Gastrocnemius medialis (tissue), 4 donors: ENCODE results near the gene RFC3. TPM values are rescaled to one million over a fixed set of nuclear protein-coding genes. Genes with fewer than 3 reads are reported as not detected.
"Not testable (repeated sequence)": the region's sequence is repeated elsewhere in the genome, so short reads cannot be mapped to it uniquely, and the experiment has no call there.

ENCODE experiments used
- ATAC-seq, 2 donors: fragments of 150-250 bp; one replicate each; pipeline ENCODE4 v1.9.1; 2016
- DNase-seq, 2 donors: peaks; one replicate each; pipeline ENCODE4 v3.0.0-alpha.2; 2019
- H3K27ac ChIP-seq, 4 donors: fragments of 200-600 bp; sonication (generic); 1 replicate in 1 of 4; 2 replicates in 3 of 4; pipeline ENCODE4 v1.5.1; 2016 to 2018; ENCODE audit warnings: mild to moderate bottlenecking in 2 of 4, moderate library complexity in 1 of 4
- H3K27me3 ChIP-seq, 3 donors: fragments of 200-600 bp; sonication (generic) in 2 of 3; 1 replicate in 1 of 3; 2 replicates in 2 of 3; pipeline versions ENCODE4 v1.5.1 to v1.6.0; 2016 to 2019; ENCODE audit warnings: mild to moderate bottlenecking in 1 of 3, moderate library complexity in 1 of 3
- H3K36me3 ChIP-seq, 2 donors: fragments of 200-600 bp; sonication (generic) in 1 of 2; one replicate each; pipeline ENCODE4 v1.5.1; 2017 to 2018
- H3K4me1 ChIP-seq, 2 donors: fragments of 200-600 bp; sonication (generic) in 1 of 2; one replicate each; pipeline ENCODE4 v1.5.1; 2016 to 2017; ENCODE audit warnings: mild to moderate bottlenecking in 2 of 2
- H3K4me3 ChIP-seq, 4 donors: fragments of 200-600 bp; sonication (generic) in 3 of 4; 1 replicate in 1 of 4; 2 replicates in 3 of 4; pipeline ENCODE4 v1.5.1; 2016 to 2019; ENCODE audit warnings: mild to moderate bottlenecking in 2 of 4
- H3K9me3 ChIP-seq, 3 donors: fragments of 200-600 bp; sonication (generic) in 2 of 3; 1 replicate in 1 of 3; 2 replicates in 2 of 3; pipeline ENCODE4 v1.5.1; 2016 to 2019
- POLR2A ChIP-seq, 2 donors: fragments of 450-650 bp; IDR thresholded peaks; one replicate each; pipeline ENCODE4 v1.6.1; 2017; ENCODE audit warnings: antibody characterized with exemption in 2 of 2, mild to moderate bottlenecking in 2 of 2, moderate library complexity in 2 of 2
- in situ Hi-C, 4 donors: fragments of 200-750 bp; cut with MboI; loops; one replicate each; pipeline versions ENCODE4 v1.15.0 to v1.8.0; 2017; ENCODE audit warnings: low sequenced_read_pairs in 4 of 4
- intact Hi-C: fragments of 100-400 bp; cut with DNase I; formaldehyde crosslinking; loops from one replicate; pipeline ENCODE4 v1.15.1; 2023; ENCODE audit warnings: low total_unique reads
- total RNA-seq, 4 donors: library from RNA; depleted of rRNA; stranded (reverse); fragments of >200 nt; gene quantifications; one replicate each; pipeline versions ENCODE4 v1.1.0 to v1.2.3, GENCODE V29; 2016
- TF ChIP-seq, protein P1 (sequence below), 5 experiments: fragments of 450-650 bp in 3 of 5; fragments of 200-600 bp in 2 of 5; sonication (generic) in 2 of 5; IDR thresholded peaks in 4 of 5; conservative IDR thresholded peaks in 1 of 5; 1 replicate in 4 of 5; 2 replicates in 1 of 5; pipeline ENCODE4 v1.5.1; 2016 to 2019; ENCODE audit warnings: antibody characterized with exemption in 5 of 5, mild to moderate bottlenecking in 3 of 5, moderate library complexity in 3 of 5

The RFC3 gene
- total RNA-seq, 4 donors from 2014 or later = 2.2 to 5.6 (median 3.7) TPM

DNA sequence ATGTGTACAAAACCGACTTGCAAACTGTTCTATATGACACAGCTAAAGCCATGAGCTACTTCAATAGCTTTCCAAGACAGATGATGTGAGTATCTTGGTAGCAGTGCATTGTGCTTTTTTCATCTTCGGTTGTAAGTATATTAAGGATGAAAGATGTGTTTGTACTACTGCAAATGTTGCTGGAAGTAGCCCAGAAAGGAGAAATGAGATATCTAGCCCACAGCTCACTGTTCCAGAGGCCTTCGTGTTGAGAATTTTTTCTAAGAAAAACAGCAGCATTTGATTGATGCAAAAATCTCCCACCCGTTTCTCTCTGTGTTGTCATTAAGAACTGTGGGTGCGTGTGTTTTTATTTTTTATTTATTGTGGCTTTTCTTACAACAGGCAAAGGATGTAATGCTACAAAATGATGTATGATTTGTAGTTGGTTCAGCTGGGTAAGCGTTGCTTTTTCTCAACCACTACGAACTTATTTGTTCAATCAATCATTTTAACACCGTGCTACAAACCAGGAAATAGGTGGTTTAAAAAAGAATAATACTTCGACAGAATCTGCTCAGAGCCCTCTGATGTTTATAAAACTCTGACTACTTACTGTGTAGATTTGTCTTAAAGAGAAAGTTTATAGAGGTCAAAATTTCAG lies 41.6 kb upstream of the RFC3 start:
- no peak for TF ChIP-seq POLR2A (IDR thresholded peaks at IDR 0.05)
- TF ChIP-seq, protein P1, sequence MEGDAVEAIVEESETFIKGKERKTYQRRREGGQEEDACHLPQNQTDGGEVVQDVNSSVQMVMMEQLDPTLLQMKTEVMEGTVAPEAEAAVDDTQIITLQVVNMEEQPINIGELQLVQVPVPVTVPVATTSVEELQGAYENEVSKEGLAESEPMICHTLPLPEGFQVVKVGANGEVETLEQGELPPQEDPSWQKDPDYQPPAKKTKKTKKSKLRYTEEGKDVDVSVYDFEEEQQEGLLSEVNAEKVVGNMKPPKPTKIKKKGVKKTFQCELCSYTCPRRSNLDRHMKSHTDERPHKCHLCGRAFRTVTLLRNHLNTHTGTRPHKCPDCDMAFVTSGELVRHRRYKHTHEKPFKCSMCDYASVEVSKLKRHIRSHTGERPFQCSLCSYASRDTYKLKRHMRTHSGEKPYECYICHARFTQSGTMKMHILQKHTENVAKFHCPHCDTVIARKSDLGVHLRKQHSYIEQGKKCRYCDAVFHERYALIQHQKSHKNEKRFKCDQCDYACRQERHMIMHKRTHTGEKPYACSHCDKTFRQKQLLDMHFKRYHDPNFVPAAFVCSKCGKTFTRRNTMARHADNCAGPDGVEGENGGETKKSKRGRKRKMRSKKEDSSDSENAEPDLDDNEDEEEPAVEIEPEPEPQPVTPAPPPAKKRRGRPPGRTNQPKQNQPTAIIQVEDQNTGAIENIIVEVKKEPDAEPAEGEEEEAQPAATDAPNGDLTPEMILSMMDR (IDR thresholded peaks at IDR 0.05 in 4 of 5, conservative IDR thresholded peaks at IDR 0.05 in 1 of 5) = no peak
- ATAC-seq (no peak), DNase-seq (no peak)
- no peaks in the 10 kb centered on the region for H3K36me3 ChIP-seq
- H3K9me3 ChIP-seq = no peaks in the 10 kb centered on the region
- in situ Hi-C loops = no loop called here
- H3K4me1 ChIP-seq = no peaks in the 10 kb centered on the region
- intact Hi-C loops = no loop called here
- no peaks in the 10 kb centered on the region for H3K27me3 ChIP-seq
- no peak overlapping the region for H3K27ac ChIP-seq
- H3K4me3 ChIP-seq = no peak overlapping the region

DNA sequence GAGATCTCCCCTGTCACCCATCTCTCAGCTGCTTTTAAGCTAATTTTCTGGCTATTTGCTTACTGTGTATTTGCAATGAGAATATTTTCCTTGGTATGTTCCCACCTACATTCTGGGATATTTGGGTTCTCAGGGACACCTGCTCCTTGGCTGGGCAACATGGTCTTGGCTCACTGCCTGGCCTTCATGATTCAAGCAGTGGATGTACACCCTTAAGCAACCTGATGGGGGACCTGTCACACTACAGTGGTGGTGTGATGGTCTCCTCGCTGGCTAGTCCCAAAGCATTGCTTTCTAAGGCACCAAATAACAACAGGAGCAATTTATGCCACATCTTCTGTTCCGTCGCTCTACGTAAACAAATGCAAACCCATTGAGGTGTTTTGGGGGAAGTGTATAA lies 35.3 kb upstream of the RFC3 start:
- DNase-seq = no peak
- no peak for ATAC-seq
- intact Hi-C loops (no loop called here), in situ Hi-C loops (no loop called here)
- no peaks in the 10 kb centered on the region for H3K9me3 ChIP-seq
- peaks cover 0 to 2% (median 0%) of the 10 kb centered on the region in 3 donors for H3K27me3 ChIP-seq
- no peak overlapping the region for H3K4me3 ChIP-seq
- no peak for TF ChIP-seq POLR2A (IDR thresholded peaks at IDR 0.05)
- TF ChIP-seq, protein P1 (IDR thresholded peaks at IDR 0.05 in 4 of 5, conservative IDR thresholded peaks at IDR 0.05 in 1 of 5) = no peak
- H3K36me3 ChIP-seq = no peaks in the 10 kb centered on the region
- H3K4me1 ChIP-seq = no peaks in the 10 kb centered on the region
- H3K27ac ChIP-seq = no peak overlapping the region

DNA sequence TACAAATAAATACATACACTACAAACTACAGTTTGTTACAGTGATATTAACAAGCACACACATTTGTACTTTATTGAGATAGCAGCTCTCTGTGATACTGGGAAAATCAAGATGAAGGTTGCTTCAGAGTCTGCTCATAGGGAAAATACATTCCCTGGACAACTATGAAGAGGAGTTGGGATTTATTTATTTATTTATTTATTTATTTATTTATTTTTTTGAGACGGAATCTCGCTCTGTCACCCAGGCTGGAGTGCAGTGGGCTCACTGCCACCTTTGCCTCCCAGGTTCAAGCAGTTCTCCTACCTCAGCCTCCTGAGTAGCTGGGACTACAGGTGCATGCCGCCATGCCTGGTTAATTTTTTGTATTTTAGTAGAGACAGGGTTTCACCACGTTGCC lies 34.7 kb upstream of the RFC3 start:
- H3K4me1 ChIP-seq, intact Hi-C loops, H3K9me3 ChIP-seq, DNase-seq, in situ Hi-C loops, H3K27ac ChIP-seq, H3K36me3 ChIP-seq, H3K27me3 ChIP-seq, H3K4me3 ChIP-seq, ATAC-seq: not testable (repeated sequence)

DNA sequence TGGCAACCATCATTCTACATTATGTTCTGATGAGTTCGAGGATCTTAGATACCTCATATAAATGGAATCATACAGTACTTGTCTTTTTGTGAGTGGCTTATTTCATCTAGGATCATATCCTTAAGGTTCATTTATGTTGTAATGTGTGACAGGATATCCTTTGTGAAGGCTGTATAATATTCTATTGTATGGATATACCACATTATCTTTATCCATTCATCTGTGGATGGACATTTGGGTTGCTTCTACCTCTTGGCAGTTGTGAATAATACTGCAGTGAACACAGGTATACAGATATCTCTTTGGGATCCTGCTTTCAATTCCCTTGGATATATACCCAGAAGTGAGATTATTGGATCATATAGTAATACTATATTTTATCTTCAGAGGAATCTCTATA lies 33.2 kb upstream of the RFC3 start:
- ATAC-seq = no peak
- DNase-seq = no peak
- in situ Hi-C loops = no loop called here
- Histone ChIP-seq H3K27me3 (peaks cover 0 to 2% (median 0%) of the 10 kb centered on the region in 3 donors), H3K4me1 (no peaks in the 10 kb centered on the region), H3K36me3 (no peaks in the 10 kb centered on the region), H3K9me3 (no peaks in the 10 kb centered on the region), H3K4me3 (no peak overlapping the region), H3K27ac (no peak overlapping the region)
- TF ChIP-seq, protein P1 (IDR thresholded peaks at IDR 0.05 in 4 of 5, conservative IDR thresholded peaks at IDR 0.05 in 1 of 5) = no peak
- TF ChIP-seq POLR2A (IDR thresholded peaks at IDR 0.05) = no peak
- intact Hi-C loops = no loop called here

DNA sequence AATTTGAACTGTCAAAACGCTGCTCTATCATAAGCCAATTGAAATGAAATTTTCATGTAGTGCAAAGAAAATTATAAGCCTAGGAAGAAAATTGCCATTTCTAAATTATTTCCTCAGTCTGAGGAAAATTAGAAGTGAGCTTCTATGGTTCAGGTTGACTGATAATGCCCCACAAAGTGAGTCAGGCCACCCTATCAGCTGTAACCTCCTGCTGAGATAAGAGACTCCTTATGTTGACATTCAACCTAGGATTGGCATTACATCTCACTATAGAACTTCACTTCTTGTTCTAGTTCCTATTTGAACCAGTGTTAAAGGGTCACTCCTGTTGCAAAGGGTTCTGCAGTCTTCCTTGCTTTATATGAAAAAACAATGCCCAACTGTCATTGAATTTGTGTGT lies 32.6 kb upstream of the RFC3 start:
- in situ Hi-C loops (no loop called here), intact Hi-C loops (no loop called here)
- ATAC-seq = no peak
- H3K36me3 ChIP-seq = no peaks in the 10 kb centered on the region
- no peak overlapping the region for H3K4me3 ChIP-seq
- H3K27ac ChIP-seq = no peak overlapping the region
- no peaks in the 10 kb centered on the region for H3K9me3 ChIP-seq
- DNase-seq = no peak
- TF ChIP-seq, protein P1 (IDR thresholded peaks at IDR 0.05 in 4 of 5, conservative IDR thresholded peaks at IDR 0.05 in 1 of 5) = no peak
- TF ChIP-seq POLR2A (IDR thresholded peaks at IDR 0.05) = no peak
- no peaks in the 10 kb centered on the region for H3K4me1 ChIP-seq
- peaks cover 0 to 2% (median 0%) of the 10 kb centered on the region in 3 donors for H3K27me3 ChIP-seq
